ENCODE data around the gene NHLH1.

NHLH1 gene

GRCh38 chr1:160401487-160401805, 34.6 kb downstream of the NHLH1 start:
- Histone ChIP-seq H3K4me2 (ENCODE audit: insufficient read depth, low read length) (peak overlapping the region; percentile 97), H3K9ac (ENCODE audit: low read depth, low read length) (peak overlapping the region; percentile 83; the same call in 1 of the 2 replicates), H4K20me1 (ENCODE audit: insufficient read depth, low read length) (no peaks in the 10 kb centered on the region), H3K36me3 (ENCODE audit: insufficient read depth, low read length) (no peaks in the 10 kb centered on the region), H3K79me2 (ENCODE audit: insufficient read depth, low read length) (peaks cover 3% of the 10 kb centered on the region; the same call in 1 of the 2 replicates), H3K27me3 (ENCODE audit: insufficient read depth, low read length, poor library complexity) (no peaks in the 10 kb centered on the region), H3K9me3 (ENCODE audit: insufficient read depth, low read length, severe bottlenecking) (no peaks in the 10 kb centered on the region), H3K4me3 (ENCODE audit: low read depth in 1 of 2, low read length in 2 of 2) (peak overlapping the region; percentile 81 to 83; a peak in 3 of 4 replicates), H2AFZ (ENCODE audit: low read depth, low read length) (peak overlapping the region; percentile 84), H3K27ac (ENCODE audit: low read length) (no peak overlapping the region; the same call in 1 of the 2 replicates), H3K4me1 (ENCODE audit: insufficient read depth, low read length) (peaks cover 24% of the 10 kb centered on the region)
- TF ChIP-seq CTCF (IDR thresholded peaks at IDR 0.05; ENCODE audit: borderline replicate concordance, extremely low read depth, low read length, poor library complexity, severe bottlenecking): no peak
- TF ChIP-seq EZH2 (IDR thresholded peaks at IDR 0.05; ENCODE audit: borderline replicate concordance, low read depth, low read length, severe bottlenecking): no peak
- DNase-seq: no peak
- ATAC-seq (ENCODE audit: insufficient read depth, low read depth): no peak

- peak overlapping the region; percentile 97 for H3K4me2 ChIP-seq (ENCODE audit: insufficient read depth, low read length)
- no peak overlapping the region; the same call in 1 of the 2 replicates for H3K9ac ChIP-seq (ENCODE audit: low read depth, low read length)
- H4K20me1 ChIP-seq (ENCODE audit: insufficient read depth, low read length): no peaks in the 10 kb centered on the region
- ATAC-seq (ENCODE audit: insufficient read depth, low read depth): no peak
- H3K27ac ChIP-seq (ENCODE audit: low read length): no peak overlapping the region
- no peaks in the 10 kb centered on the region for H3K27me3 ChIP-seq (ENCODE audit: insufficient read depth, low read length, poor library complexity)
- H3K4me1 ChIP-seq (ENCODE audit: insufficient read depth, low read length): peaks cover 24% of the 10 kb centered on the region
- H3K4me3 ChIP-seq (ENCODE audit: low read depth in 1 of 2, low read length in 2 of 2): peak overlapping the region in 1 of 2 experiments; percentile 83; a peak in 1 of 4 replicates
- H3K9me3 ChIP-seq (ENCODE audit: insufficient read depth, low read length, severe bottlenecking): no peaks in the 10 kb centered on the region
- DNase-seq: no peak
- no peak overlapping the region for H2AFZ ChIP-seq (ENCODE audit: low read depth, low read length)
- H3K36me3 ChIP-seq (ENCODE audit: insufficient read depth, low read length): no peaks in the 10 kb centered on the region
- TF ChIP-seq EZH2 (IDR thresholded peaks at IDR 0.05; ENCODE audit: borderline replicate concordance, low read depth, low read length, severe bottlenecking) (no peak), CTCF (IDR thresholded peaks at IDR 0.05; ENCODE audit: borderline replicate concordance, extremely low read depth, low read length, poor library complexity, severe bottlenecking) (no peak)
- H3K79me2 ChIP-seq (ENCODE audit: insufficient read depth, low read length): peaks cover 3% of the 10 kb centered on the region; the same call in 1 of the 2 replicates
Observed at GRCh38 chr1:160402001-160402795, 35.3 kb downstream of the NHLH1 start.

GRCh38 chr1:160403244-160403643, 36.4 kb downstream of the NHLH1 start:
- H3K9me3 ChIP-seq (ENCODE audit: insufficient read depth, low read length, severe bottlenecking): no peaks in the 10 kb centered on the region

More at GRCh38 chr1:160403244-160403643, 36.4 kb downstream of the NHLH1 start:
- no peak overlapping the region for H3K4me2 ChIP-seq (ENCODE audit: insufficient read depth, low read length)
- ATAC-seq (ENCODE audit: insufficient read depth, low read depth): no peak
- 0 out of 2 replicates have a peak, but pooled peaks cover under 1% of the 10 kb centered on the region for H4K20me1 ChIP-seq (ENCODE audit: insufficient read depth, low read length)
- H2AFZ ChIP-seq (ENCODE audit: low read depth, low read length): no peak overlapping the region
- H3K27me3 ChIP-seq (ENCODE audit: insufficient read depth, low read length, poor library complexity): no peaks in the 10 kb centered on the region
- no peak overlapping the region for H3K9ac ChIP-seq (ENCODE audit: low read depth, low read length)
- no peaks in the 10 kb centered on the region for H3K36me3 ChIP-seq (ENCODE audit: insufficient read depth, low read length)
- H3K4me1 ChIP-seq (ENCODE audit: insufficient read depth, low read length): peaks cover 24% of the 10 kb centered on the region
- no peak for DNase-seq
- TF ChIP-seq CTCF (IDR thresholded peaks at IDR 0.05; ENCODE audit: borderline replicate concordance, extremely low read depth, low read length, poor library complexity, severe bottlenecking): no peak
- TF ChIP-seq EZH2 (IDR thresholded peaks at IDR 0.05; ENCODE audit: borderline replicate concordance, low read depth, low read length, severe bottlenecking): no peak
- H3K4me3 ChIP-seq (ENCODE audit: low read depth in 1 of 2, low read length in 2 of 2): no peak overlapping the region
- no peak overlapping the region for H3K27ac ChIP-seq (ENCODE audit: low read length)
- peaks cover 3% of the 10 kb centered on the region; the same call in 1 of the 2 replicates for H3K79me2 ChIP-seq (ENCODE audit: insufficient read depth, low read length)

Measured in DND-41 (cell line).